SK-N-SH (cell line): Measurements from ENCODE around the gene PLD6. TPM values are rescaled to one million over a fixed set of nuclear protein-coding genes. Genes with fewer than 3 reads are reported as not detected.
A peak's percentile ranks its signal among the peaks of the same experiment; 100 is the strongest.

ENCODE experiments used
- CTCF ChIA-PET: fragments of 300-600, 350-600 bp; formaldehyde crosslinking; extraction: SDS; loops from one replicate; lab custom pipeline; 2021; lab: Yijun Ruan, JAX
- POLR2A ChIA-PET: fragments of 350-600 bp; sonication (Branson Sonifier 250); formaldehyde crosslinking; extraction: SDS; loops from one replicate; lab custom pipeline; 2020; ENCODE audit warnings: antibody characterized with exemption, inconsistent platforms; lab: Yijun Ruan, JAX
- DNase-seq: peaks from one replicate; pipeline ENCODE4 v3.0.0; 2012
- H2AFZ ChIP-seq: fragments of 200-600 bp; sonication (generic); 2 replicates; pipeline ENCODE4 v1.8.1; 2016; ENCODE audit warnings: antibody characterized with exemption, mild to moderate bottlenecking, low read depth
- H3F3A ChIP-seq: fragments of 200-600 bp; sonication (generic); replicated peaks from 2 replicates; pipeline ENCODE3; 2016; ENCODE audit warnings: antibody characterized with exemption, mild to moderate bottlenecking; ENCODE audit not compliant: insufficient read depth
- H3K27ac ChIP-seq, 2 experiments: fragments of 200-500 bp in 1 of 2; fragments of 200-600 bp in 1 of 2; sonication (Bioruptor generic) in 1 of 2; sonication (generic), shearing (Covaris generic) in 1 of 2; 2 replicates each; pipeline versions ENCODE4 v1.5.1 to v1.6.1; 2014 to 2016; ENCODE audit warnings: low read depth in 2 of 2, inconsistent platforms in 1 of 2, low read length in 1 of 2, mild to moderate bottlenecking in 1 of 2, mixed read lengths in 1 of 2
- H3K27me3 ChIP-seq: fragments of 200-600 bp; sonication (generic), shearing (Covaris generic); 2 replicates; pipeline ENCODE4 v1.6.1; 2016; ENCODE audit warnings: mixed run types; ENCODE audit not compliant: insufficient read depth
- H3K36me3 ChIP-seq, 2 experiments: fragments of 200-500 bp in 1 of 2; fragments of 200-600 bp in 1 of 2; sonication (Bioruptor generic) in 1 of 2; sonication (generic) in 1 of 2; replicated peaks in 1 of 2; 2 replicates each; pipeline versions ENCODE3 to v1.5.1; 2014 to 2016; ENCODE audit warnings: low read length in 1 of 2, mild to moderate bottlenecking in 1 of 2; ENCODE audit not compliant: insufficient read depth in 2 of 2, control insufficient read depth in 1 of 2
- H3K4me1 ChIP-seq, 2 experiments: fragments of 200-500 bp in 1 of 2; fragments of 200-600 bp in 1 of 2; sonication (Bioruptor generic) in 1 of 2; sonication (generic), shearing (Covaris generic) in 1 of 2; 2 replicates each; pipeline versions ENCODE4 v1.5.1 to v1.6.1; 2014 to 2016; ENCODE audit warnings: low read depth in 1 of 2, low read length in 1 of 2, mixed run types in 1 of 2; ENCODE audit not compliant: insufficient read depth in 2 of 2, control insufficient read depth in 1 of 2
- H3K4me2 ChIP-seq: fragments of 200-600 bp; sonication (generic), shearing (Covaris generic); 2 replicates; pipeline ENCODE4 v1.6.1; 2017; ENCODE audit warnings: mixed run types
- H3K4me3 ChIP-seq, 2 experiments: fragments of 200-500 bp in 1 of 2; fragments of 200-600 bp in 1 of 2; sonication (Bioruptor generic) in 1 of 2; sonication (generic), shearing (Covaris generic) in 1 of 2; 2 replicates each; pipeline versions ENCODE4 v1.5.1 to v1.8.1; 2014 to 2016; ENCODE audit warnings: low read depth in 2 of 2, inconsistent platforms in 1 of 2, low read length in 1 of 2, mild to moderate bottlenecking in 1 of 2, mixed read lengths in 1 of 2, moderate library complexity in 1 of 2
- H3K79me2 ChIP-seq: fragments of 200-600 bp; sonication (generic); 2 replicates; pipeline ENCODE4 v1.8.1; 2017; ENCODE audit warnings: mild to moderate bottlenecking; ENCODE audit not compliant: insufficient read depth
- H3K9ac ChIP-seq: fragments of 200-600 bp; sonication (generic); 2 replicates; pipeline ENCODE4 v1.6.1; 2017; ENCODE audit warnings: mixed run types
- H3K9me2 ChIP-seq: fragments of 200-600 bp; sonication (generic); 2 replicates; pipeline ENCODE4 v1.6.1; 2017; ENCODE audit warnings: mixed run types
- H3K9me3 ChIP-seq: fragments of 200-600 bp; sonication (generic); 2 replicates; pipeline ENCODE4 v1.6.1; 2017; ENCODE audit warnings: mixed run types, mild to moderate bottlenecking, moderate library complexity
- H4K20me1 ChIP-seq: fragments of 200-600 bp; sonication (generic); 2 replicates; pipeline ENCODE4 v1.6.1; 2017; ENCODE audit warnings: mild to moderate bottlenecking, mixed run types; ENCODE audit not compliant: insufficient read depth
- CHD2 ChIP-seq: fragments of 150-350 bp; IDR thresholded peaks from 2 replicates; pipeline ENCODE4 v1.6.1; 2018; ENCODE audit warnings: low read length; ENCODE audit not compliant: partially characterized antibody
- ELF1 ChIP-seq: IDR thresholded peaks from 2 replicates; pipeline ENCODE4 v1.4.0; 2012
- EP300 ChIP-seq, 2 experiments: IDR thresholded peaks; 2 replicates each; pipeline versions ENCODE4 v1.4.0 to v1.6.1; 2012; ENCODE audit warnings: borderline replicate concordance in 1 of 2, low read depth in 1 of 2, low read length in 1 of 2
- EZH2phosphoT487 ChIP-seq: fragments of 200-600 bp; sonication (generic); IDR thresholded peaks from 2 replicates; pipeline ENCODE4 v1.6.1; 2017; ENCODE audit warnings: low read depth, mixed run types, mild to moderate bottlenecking, antibody characterized with exemption, moderate library complexity, borderline replicate concordance
- FOSL2 ChIP-seq: IDR thresholded peaks from 2 replicates; pipeline ENCODE4 v1.4.0; 2012; ENCODE audit warnings: low read depth, mild to moderate bottlenecking, moderate library complexity, borderline replicate concordance
- FOXJ3 ChIP-seq: sonication (generic); formaldehyde crosslinking; IDR thresholded peaks from 2 replicates; pipeline ENCODE4 v1.5.1; 2020; ENCODE audit warnings: mild to moderate bottlenecking, missing genetic modification reagents
- FOXM1 ChIP-seq: IDR thresholded peaks from 2 replicates; pipeline ENCODE4 v1.4.0; 2012; ENCODE audit warnings: low read depth, mild to moderate bottlenecking
- GABPA ChIP-seq: IDR thresholded peaks from 2 replicates; pipeline ENCODE4 v1.4.0; 2012; ENCODE audit warnings: low read depth, mild to moderate bottlenecking
- GATA2 ChIP-seq: sonication (generic); formaldehyde crosslinking; IDR thresholded peaks from 2 replicates; pipeline ENCODE4 v1.5.0; 2020; ENCODE audit warnings: mild to moderate bottlenecking, missing genetic modification reagents
- IRF3 ChIP-seq: fragments of 150-350 bp; IDR thresholded peaks from 2 replicates; pipeline ENCODE4 v1.6.1; 2016; ENCODE audit warnings: mild to moderate bottlenecking, low read depth, low read length
- JUND ChIP-seq: IDR thresholded peaks from 2 replicates; pipeline ENCODE4 v1.4.0; 2012
- MAX ChIP-seq: IDR thresholded peaks from 2 replicates; pipeline ENCODE4 v1.4.0; 2012; ENCODE audit warnings: low read depth
- MEF2A ChIP-seq: IDR thresholded peaks from 2 replicates; pipeline ENCODE4 v1.4.0; 2012; ENCODE audit warnings: low read depth, borderline replicate concordance
- MXI1 ChIP-seq: IDR thresholded peaks from 2 replicates; pipeline ENCODE4 v1.6.1; 2012; ENCODE audit warnings: mild to moderate bottlenecking, low read depth, low read length, improper control_type of control experiment
- NFIC ChIP-seq: IDR thresholded peaks from 2 replicates; pipeline ENCODE4 v1.4.0; 2012; ENCODE audit warnings: borderline replicate concordance
- NRF1 ChIP-seq: IDR thresholded peaks from 2 replicates; pipeline ENCODE4 v1.6.1; 2012; ENCODE audit warnings: low read depth, mild to moderate bottlenecking, low read length
- POLR2AphosphoS5 ChIP-seq: IDR thresholded peaks from 2 replicates; pipeline ENCODE4 v1.6.1; 2012; ENCODE audit warnings: low read depth, low read length
- RCOR1 ChIP-seq: fragments of 150-350 bp; IDR thresholded peaks from 2 replicates; pipeline ENCODE4 v1.6.1; 2017; ENCODE audit warnings: antibody characterized with exemption, low read length
- REST ChIP-seq: IDR thresholded peaks from 2 replicates; pipeline ENCODE4 v1.6.1; 2012; ENCODE audit warnings: mild to moderate bottlenecking, low read depth, low read length, moderate library complexity
- RXRA ChIP-seq: IDR thresholded peaks from 2 replicates; pipeline ENCODE4 v1.4.0; 2012; ENCODE audit warnings: low read depth, mild to moderate bottlenecking, borderline replicate concordance
- SIN3A ChIP-seq: IDR thresholded peaks from 2 replicates; pipeline ENCODE4 v1.6.1; 2012; ENCODE audit warnings: low read depth, mild to moderate bottlenecking, low read length, moderate library complexity, borderline replicate concordance
- TAF1 ChIP-seq: IDR thresholded peaks from 2 replicates; pipeline ENCODE4 v1.6.1; 2012; ENCODE audit warnings: low read depth, mild to moderate bottlenecking, low read length, moderate library complexity, borderline replicate concordance
- USF2 ChIP-seq: fragments of 150-350 bp; IDR thresholded peaks from 2 replicates; pipeline ENCODE4 v1.6.1; 2017; ENCODE audit warnings: antibody characterized with exemption, low read length, low read depth, borderline replicate concordance
- ZBTB33 ChIP-seq: IDR thresholded peaks from 2 replicates; pipeline ENCODE4 v1.4.0; 2012; ENCODE audit warnings: low read depth, borderline replicate concordance
- WGBS: methylation state at CpG from one replicate; pipeline ENCODE4 v1.1.6; 2017; ENCODE audit warnings: low lambda C conversion rate; 5-methylcytosine and 5-hydroxymethylcytosine counted together
- polyA plus RNA-seq, 3 experiments: library from polyadenylated mRNA; depleted of rRNA; stranded (reverse); fragments of >200 nt; gene quantifications; 2 replicates each; pipeline ENCODE4 v1.2.3, GENCODE V29; 2012

PLD6 gene
- polyA plus RNA-seq, 1 of the 3 experiments (the other 2 are of a cell fraction), result 3.7 TPM

- H3K36me3 ChIP-seq, result peaks cover 0 to 3% of the 10 kb centered on the region in 2 experiments
- H3K27me3 ChIP-seq, result no peaks in the 10 kb centered on the region
- H3K9me2 ChIP-seq, result no peaks in the 10 kb centered on the region
- H3K4me3 ChIP-seq, result peak within 1 kb of the TSS; percentile 80 to 100
- H4K20me1 ChIP-seq, result peaks cover 21% of the 10 kb centered on the region
- DNase-seq, result peak; percentile 96
- ChIA-PET POLR2A (interaction anchor here (1.0 to 1.3 kb wide), 3 partner anchors 30 to 150 kb away, joined by 3 to 5 read pairs (median 3); no protein-coding TSS in a partner anchor), CTCF (interaction anchor here (1.3 kb wide), 1 partner anchor 239 kb away, joined by 5 read pairs; no protein-coding TSS in a partner anchor)
- peak within 1 kb of the TSS; percentile 99 for H2AFZ ChIP-seq
- peaks cover 4 to 12% of the 10 kb centered on the region in 2 experiments; a peak in 3 of 4 replicates for H3K4me1 ChIP-seq
- peak within 1 kb of the TSS; percentile 96 for H3K9ac ChIP-seq
- peaks cover 46% of the 10 kb centered on the region for H3K79me2 ChIP-seq
- WGBS, result under 1% methylated on average over 36 of the region's 53 CpGs
- H3F3A ChIP-seq, result no peaks in the 10 kb centered on the region
- H3K27ac ChIP-seq, result peak within 1 kb of the TSS; percentile 87 to 96
- no peaks in the 10 kb centered on the region for H3K9me3 ChIP-seq
- H3K4me2 ChIP-seq, result peak within 1 kb of the TSS; percentile 99
- TF ChIP-seq RXRA (no peak), RCOR1 (no peak), ELF1 (peak; percentile 56), CHD2 (peak; percentile 19), FOSL2 (no peak), ZBTB33 (no peak), TAF1 (peak; percentile 81), MEF2A (no peak), GABPA (no peak), NRF1 (peak; percentile 69), SIN3A (peak; percentile 43; the same call in 1 of the 2 replicates), IRF3 (peak; percentile 6; the same call in 1 of the 2 replicates), MAX (peak; percentile 83), JUND (peak; percentile 61; the same call in 1 of the 2 replicates), REST (no peak), POLR2AphosphoS5 (peak; percentile 94), FOXJ3 (no peak), MXI1 (peak; percentile 82), FOXM1 (no peak), USF2 (peak; percentile 87), GATA2 (CRISPR knock-in tag) (no peak), EP300 (IDR thresholded peaks at IDR 0.05; ENCODE audit: borderline replicate concordance in 1 of 2, low read depth in 1 of 2, low read length in 1 of 2) (peak in 1 of 2 experiments; percentile 78; a peak in 1 of 4 replicates), EZH2phosphoT487 (no peak), NFIC (no peak)
Observed at GRCh38 chr17:17237026-17237799, 31.1 kb upstream of the PLD6 start, which contains the start of gene FLCN. Gene FLCN (minus strand): TSS chr17:17237168. CDS start chr17:17228137, 9,031 bp downstream.
